Lower lobe of right lung (tissue), 2 donors: ENCODE data around the gene ADCY7. TPM values are rescaled to one million over a fixed set of nuclear protein-coding genes. Genes with fewer than 3 reads are reported as not detected.
A peak's percentile ranks its signal among the peaks of the same experiment; 100 is the strongest.

Experiments
- ATAC-seq, 2 donors: fragments of 200-7000 bp; cut with Tn5 transposase; one replicate each; pipeline ENCODE4 v1.9.1; 2020 to 2022; ENCODE audit warnings: mild to moderate bottlenecking in 2 of 2, moderate library complexity in 2 of 2
- DNase-seq: peaks from one replicate; pipeline ENCODE4 v3.0.0-alpha.2; 2020
- H3K27ac ChIP-seq: fragments of 200-600 bp; one replicate; pipeline ENCODE4 v1.8.0; 2022
- H3K27me3 ChIP-seq: fragments of 200-600 bp; one replicate; pipeline ENCODE4 v1.8.0; 2022; ENCODE audit warnings: low read depth
- H3K36me3 ChIP-seq: fragments of 200-600 bp; one replicate; pipeline ENCODE4 v1.8.0; 2022; ENCODE audit warnings: mild to moderate bottlenecking
- H3K4me1 ChIP-seq: fragments of 200-600 bp; one replicate; pipeline ENCODE4 v1.8.0; 2022
- H3K4me3 ChIP-seq: fragments of 200-600 bp; one replicate; pipeline ENCODE4 v1.8.0; 2022; ENCODE audit warnings: mild to moderate bottlenecking
- H3K9me3 ChIP-seq: fragments of 200-600 bp; one replicate; pipeline ENCODE4 v1.8.0; 2022
- intact Hi-C: fragments of 100-400 bp; cut with DNase I; formaldehyde crosslinking; loops from one replicate; pipeline ENCODE4 v1.11.0; 2022
- total RNA-seq: library from RNA; stranded (reverse); fragmentation: NEBNext Ultra II Directional; extraction: Animal tissue kit (Norgen Biotek cat#: 25700); gene quantifications from one replicate; pipeline ENCODE4 v1.2.1, GENCODE V29; 2021
- TF ChIP-seq, protein P1 (sequence below): fragments of 200-600 bp; IDR thresholded peaks from one replicate; pipeline ENCODE4 v1.8.0; 2022; ENCODE audit warnings: antibody characterized with exemption, mild to moderate bottlenecking
- donor health status: DM: no; HTN: yes; CAD: no; lungs with severe emphysema.

ADCY7 gene
- total RNA-seq, 1 donor from 2014 or later = 115 TPM

DNA sequence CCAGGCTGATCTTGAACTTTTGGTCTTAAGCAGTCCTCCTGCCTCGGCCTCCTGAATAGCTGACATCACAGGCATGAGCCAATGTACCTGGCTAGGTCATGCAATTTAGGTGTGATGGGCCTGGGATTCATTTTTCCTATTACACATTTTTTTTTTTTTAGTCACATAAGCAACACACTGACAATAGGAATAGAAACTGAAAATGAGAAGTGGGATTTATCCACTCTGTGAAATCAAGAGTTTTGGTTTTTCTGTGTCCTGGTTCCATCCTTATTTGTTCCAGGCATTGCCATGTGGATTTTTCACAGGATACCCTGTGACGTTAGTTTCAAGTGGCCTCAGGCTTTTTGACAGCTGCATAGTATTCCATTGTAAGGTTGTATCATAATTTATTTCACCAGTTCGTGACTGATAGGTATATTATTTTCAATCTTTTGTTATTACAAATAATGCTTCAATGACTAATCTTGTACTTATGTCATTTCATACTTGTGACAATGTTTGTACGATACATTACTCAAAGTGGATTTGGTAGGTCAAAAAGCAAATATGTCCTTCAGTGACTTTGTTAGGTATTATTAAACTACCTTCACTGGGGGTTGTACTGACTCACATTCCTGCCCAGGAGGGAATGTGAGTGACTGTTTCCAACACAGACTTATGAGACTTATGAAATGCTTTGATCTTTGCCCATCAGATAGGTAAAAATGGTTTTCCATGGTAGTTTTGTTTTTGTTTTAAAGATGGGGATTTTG lies 10.6 kb downstream of the ADCY7 start:
- intact Hi-C loops = no loop called here
- TF ChIP-seq, protein P1, sequence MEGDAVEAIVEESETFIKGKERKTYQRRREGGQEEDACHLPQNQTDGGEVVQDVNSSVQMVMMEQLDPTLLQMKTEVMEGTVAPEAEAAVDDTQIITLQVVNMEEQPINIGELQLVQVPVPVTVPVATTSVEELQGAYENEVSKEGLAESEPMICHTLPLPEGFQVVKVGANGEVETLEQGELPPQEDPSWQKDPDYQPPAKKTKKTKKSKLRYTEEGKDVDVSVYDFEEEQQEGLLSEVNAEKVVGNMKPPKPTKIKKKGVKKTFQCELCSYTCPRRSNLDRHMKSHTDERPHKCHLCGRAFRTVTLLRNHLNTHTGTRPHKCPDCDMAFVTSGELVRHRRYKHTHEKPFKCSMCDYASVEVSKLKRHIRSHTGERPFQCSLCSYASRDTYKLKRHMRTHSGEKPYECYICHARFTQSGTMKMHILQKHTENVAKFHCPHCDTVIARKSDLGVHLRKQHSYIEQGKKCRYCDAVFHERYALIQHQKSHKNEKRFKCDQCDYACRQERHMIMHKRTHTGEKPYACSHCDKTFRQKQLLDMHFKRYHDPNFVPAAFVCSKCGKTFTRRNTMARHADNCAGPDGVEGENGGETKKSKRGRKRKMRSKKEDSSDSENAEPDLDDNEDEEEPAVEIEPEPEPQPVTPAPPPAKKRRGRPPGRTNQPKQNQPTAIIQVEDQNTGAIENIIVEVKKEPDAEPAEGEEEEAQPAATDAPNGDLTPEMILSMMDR = no peak
- Histone ChIP-seq H3K27me3 (no peaks in the 10 kb centered on the region), H3K4me3 (no peak overlapping the region), H3K9me3 (no peaks in the 10 kb centered on the region), H3K4me1 (peaks cover 66% of the 10 kb centered on the region), H3K27ac (peak overlapping the region; percentile 32), H3K36me3 (no peaks in the 10 kb centered on the region)
- no peak for DNase-seq
- no peak for ATAC-seq

DNA sequence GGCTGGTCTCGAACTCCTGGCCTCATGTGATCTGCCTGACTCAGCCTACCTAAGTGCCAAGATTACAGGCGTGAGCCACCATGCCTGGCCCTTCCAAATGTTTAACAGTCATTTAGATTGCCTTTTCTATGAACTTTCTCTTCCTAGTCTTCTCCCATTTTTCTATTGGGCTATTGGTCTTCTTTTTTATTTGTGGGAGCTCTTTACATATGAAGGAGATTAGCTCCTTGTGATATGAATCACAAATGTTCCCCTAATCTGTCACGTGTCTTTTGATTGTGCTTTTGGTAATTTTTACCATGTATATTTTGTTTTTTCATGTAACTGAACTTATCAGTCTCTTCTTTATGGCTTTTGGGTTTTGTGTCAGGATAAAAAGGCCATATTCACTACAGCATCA lies 11.9 kb downstream of the ADCY7 start:
- ATAC-seq = no peak
- Histone ChIP-seq H3K4me1 (peaks cover 67% of the 10 kb centered on the region), H3K27me3 (no peaks in the 10 kb centered on the region), H3K27ac (no peak overlapping the region), H3K4me3 (no peak overlapping the region), H3K36me3 (no peaks in the 10 kb centered on the region), H3K9me3 (no peaks in the 10 kb centered on the region)
- intact Hi-C loops = no loop called here
- TF ChIP-seq, protein P1 = no peak
- DNase-seq = no peak

GRCh38 chr16:50279504-50279865 lies 13.1 kb downstream of the ADCY7 start:
- no peaks in the 10 kb centered on the region for H3K36me3 ChIP-seq
- H3K27me3 ChIP-seq = no peaks in the 10 kb centered on the region
- peaks cover 72% of the 10 kb centered on the region for H3K4me1 ChIP-seq
- no peaks in the 10 kb centered on the region for H3K9me3 ChIP-seq
- TF ChIP-seq, protein P1 = no peak
- intact Hi-C loops = no loop called here
- H3K27ac ChIP-seq = peak overlapping the region; percentile 32
- peak overlapping the region; percentile 34 for H3K4me3 ChIP-seq
- DNase-seq = no peak
- no peak for ATAC-seq

- TF ChIP-seq, protein P1 = no peak
- peak overlapping the region; percentile 37 for H3K4me3 ChIP-seq
- no peaks in the 10 kb centered on the region for H3K27me3 ChIP-seq
- H3K9me3 ChIP-seq = no peaks in the 10 kb centered on the region
- DNase-seq (peak; percentile 37), ATAC-seq (no peak)
- intact Hi-C loops = no loop called here
- H3K36me3 ChIP-seq = no peaks in the 10 kb centered on the region
- H3K4me1 ChIP-seq = peaks cover 82% of the 10 kb centered on the region
- H3K27ac ChIP-seq = peak overlapping the region; percentile 84
Measured at GRCh38 chr16:50280932-50281331, 14.6 kb downstream of the ADCY7 start.

DNA sequence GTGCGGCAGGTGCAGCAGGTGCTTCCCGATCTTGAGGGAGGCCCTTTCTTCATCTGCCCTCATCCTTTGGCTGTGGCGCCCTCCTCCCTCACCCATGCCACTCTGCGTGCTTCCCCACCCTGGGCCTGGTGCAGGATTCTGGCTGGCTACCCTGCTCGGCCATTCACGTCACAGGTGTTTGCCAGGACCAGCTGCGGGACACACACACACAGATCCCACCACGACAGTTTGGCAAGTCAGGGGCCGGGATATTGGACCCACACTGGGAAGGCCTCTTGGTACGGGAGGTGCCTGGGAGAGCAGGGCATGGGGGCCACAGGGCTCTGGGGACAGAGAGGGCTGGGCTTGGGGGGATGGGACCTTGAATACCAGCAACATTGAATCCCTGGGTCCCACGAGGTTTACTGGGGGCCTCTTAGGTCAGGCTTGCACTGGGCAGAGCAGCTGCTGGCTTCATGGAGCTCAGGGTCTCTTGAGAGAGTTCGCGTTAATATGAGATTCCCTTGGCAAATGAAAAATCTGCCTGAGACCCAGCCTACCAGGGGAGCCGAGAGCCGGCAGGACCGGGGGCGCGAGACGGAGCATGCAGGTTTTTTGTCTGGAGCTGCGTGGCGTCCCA lies 15.1 kb downstream of the ADCY7 start:
- peak overlapping the region; percentile 84 for H3K27ac ChIP-seq
- no peak for ATAC-seq
- H3K4me1 ChIP-seq = peaks cover 77% of the 10 kb centered on the region
- TF ChIP-seq, protein P1 = no peak
- no peaks in the 10 kb centered on the region for H3K36me3 ChIP-seq
- intact Hi-C loops = no loop called here
- DNase-seq = peak; percentile 47
- peaks cover 1% of the 10 kb centered on the region for H3K9me3 ChIP-seq
- no peaks in the 10 kb centered on the region for H3K27me3 ChIP-seq
- peak overlapping the region; percentile 37 for H3K4me3 ChIP-seq
